CD4-positive, alpha-beta T cell treated with Interleukin-10 for 1 hour (primary cell): Measurements from ENCODE around the gene KIF26B.

Source experiments
- DNase-seq: peaks from one replicate; pipeline ENCODE4 v3.0.0-alpha.2; 2020

KIF26B gene

DNA sequence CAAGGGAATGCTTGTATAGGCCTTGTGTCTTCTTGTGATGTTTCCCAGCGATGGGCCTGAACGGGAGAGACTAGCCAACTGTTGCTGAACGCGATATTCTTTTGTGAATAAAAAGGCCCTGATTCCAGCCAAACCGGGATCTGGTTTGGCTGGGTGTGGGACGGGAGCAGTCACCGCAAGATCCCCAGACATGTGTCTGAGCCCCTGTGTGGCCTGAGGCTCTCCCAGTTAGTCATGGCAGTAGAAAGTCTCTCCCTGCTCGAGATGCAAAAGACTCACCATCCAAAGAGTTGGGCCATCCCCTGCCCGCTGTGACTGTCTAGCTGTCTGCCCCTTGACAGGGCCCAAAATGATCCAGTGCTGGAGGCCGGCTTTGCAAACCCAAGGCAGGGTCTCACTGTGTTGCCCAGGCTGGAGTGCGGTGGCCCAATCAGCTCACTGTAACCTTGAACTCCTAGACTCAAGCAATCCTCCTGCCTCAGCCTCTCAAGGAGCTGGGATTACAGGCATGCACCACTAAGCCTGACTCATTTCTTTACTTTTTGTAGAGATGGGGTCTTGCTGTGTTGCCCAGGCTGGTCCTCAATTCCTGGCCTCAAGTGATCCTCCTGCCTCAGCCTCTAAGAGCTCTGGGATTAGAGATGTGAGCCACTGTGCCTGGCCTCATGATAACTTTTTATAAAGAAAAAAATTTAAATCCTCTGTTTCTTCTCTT lies 56.4 kb downstream of the KIF26B start:
- no peak for DNase-seq

DNA sequence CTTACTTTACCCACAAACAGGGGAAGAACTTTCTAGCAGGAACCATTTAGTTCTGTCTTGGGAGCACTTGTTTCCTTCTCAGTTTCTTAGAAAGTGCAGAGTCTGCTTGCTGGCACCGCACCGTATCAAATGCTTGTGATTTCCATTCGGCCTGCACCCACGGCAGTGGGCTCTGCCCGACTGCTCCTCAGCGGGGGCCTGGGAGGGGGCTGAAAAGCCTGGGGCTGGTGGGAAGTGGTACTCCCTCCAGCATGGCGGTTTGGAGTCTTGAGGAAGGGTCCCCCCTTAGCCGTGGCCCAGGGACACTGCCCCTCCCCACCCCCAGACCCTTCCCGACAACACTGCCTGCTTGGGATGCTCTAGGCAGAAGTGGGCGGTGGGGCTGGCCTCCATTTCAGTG lies 57.0 kb downstream of the KIF26B start:
- no peak for DNase-seq

- DNase-seq: no peak
These were observed 57.5 kb downstream of the KIF26B start for GRCh38 chr1:245212221-245212710.

DNA sequence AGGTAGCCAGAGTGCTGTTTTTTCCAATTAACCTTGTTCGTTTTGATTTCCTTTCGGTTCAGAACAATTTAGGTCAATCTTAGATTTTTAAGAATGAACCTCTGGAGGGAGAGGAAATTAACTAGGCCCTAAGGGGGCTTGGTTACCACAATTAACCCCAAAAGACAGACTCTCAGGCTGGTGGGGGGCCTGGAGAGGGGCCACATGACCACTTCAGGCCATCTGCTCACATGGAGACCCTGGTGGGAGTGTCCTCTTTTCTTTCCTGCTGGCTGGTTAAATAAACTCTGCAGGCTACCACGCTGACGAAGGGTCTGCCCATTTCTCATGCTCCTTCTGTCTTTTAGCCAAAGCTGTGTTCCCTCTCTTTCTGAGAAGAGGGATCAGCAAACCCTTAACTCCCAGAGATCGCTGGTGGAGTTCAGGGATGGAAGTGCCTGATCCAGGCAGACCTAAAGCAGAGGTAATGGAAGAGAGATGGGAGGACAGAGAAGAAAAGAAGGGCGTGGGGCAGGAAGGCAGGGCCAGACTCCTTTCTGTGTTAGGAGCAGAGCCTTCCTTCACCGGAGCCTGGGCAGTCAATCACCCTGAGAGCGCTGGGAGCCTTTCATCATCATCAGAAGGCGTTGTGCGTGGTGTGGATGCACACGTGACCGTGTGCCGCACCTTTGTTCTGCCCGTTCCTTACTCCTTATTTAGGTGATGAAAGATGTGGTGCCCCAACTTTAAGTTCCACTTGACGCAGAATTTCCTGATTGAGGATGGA lies 58.5 kb downstream of the KIF26B start:
- no peak for DNase-seq

- DNase-seq: no peak
These were observed 60.3 kb downstream of the KIF26B start for GRCh38 chr1:245215071-245215470.

GRCh38 chr1:245216366-245217115 lies 61.8 kb downstream of the KIF26B start:
- no peak for DNase-seq

DNA sequence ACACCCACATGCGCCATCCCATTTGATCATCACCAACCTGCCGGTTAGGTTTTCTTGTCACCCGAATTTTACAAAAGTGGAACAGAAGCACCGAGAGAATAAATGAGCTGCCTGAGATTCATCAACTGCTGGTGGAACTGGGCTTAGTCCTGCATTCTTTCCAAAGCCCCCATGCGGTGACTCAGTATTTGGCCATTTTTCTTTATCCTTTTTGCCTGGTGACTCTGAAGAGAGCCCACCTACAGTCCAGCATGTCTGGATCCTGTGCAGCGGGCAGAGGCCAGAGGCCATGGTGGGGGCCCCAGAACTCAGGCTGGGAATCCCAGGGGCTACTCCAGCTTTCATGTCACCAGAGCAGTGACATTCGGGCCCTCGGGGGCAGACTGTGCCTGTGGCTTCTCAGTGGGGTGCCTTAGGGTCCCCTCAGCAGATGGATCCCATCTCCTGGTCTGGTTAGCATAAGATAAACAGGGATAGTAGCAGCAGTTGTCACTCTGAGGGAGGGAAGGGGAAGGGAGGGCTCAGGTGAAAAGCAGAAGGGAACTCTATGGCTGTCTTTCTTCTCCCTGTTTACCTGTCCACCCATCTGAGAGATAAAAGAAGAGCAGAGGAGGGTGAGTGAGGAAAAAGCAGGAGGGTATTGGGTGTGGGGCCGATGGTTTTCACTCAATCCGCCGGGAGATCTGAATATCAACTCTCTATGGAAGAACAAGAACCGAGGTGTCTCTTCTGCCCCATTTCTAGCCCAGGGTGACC lies 63.2 kb downstream of the KIF26B start:
- DNase-seq: no peak

DNA sequence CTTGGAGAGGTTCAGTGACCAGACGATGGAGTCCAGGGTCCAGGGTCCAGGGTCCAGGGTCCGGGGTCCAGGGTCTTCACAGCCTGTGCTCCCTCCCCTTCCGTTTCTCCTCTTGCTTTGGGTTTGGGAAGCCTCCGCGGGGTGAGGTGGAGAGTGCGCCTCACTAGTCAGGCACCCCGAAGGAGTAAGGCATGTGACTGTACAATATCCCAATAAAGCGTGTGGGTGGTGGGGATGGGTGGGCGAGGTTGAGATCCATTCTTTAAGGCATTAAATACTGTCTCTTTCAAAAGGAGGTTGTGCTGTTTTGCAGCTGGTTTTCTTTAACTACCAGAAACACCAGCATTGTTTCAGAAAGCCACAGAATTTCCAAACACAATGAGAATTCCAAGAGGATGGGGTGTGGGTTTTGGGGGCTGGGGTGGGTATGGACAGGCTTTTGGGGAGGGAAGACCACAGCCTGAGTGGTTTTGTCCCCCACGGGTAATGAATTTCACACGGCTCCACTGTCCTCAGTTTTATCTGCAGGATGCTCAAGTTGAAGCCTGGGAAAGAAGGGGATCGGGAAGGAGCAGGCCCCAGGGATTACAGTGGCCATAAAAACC lies 65.7 kb downstream of the KIF26B start:
- DNase-seq: no peak

DNA sequence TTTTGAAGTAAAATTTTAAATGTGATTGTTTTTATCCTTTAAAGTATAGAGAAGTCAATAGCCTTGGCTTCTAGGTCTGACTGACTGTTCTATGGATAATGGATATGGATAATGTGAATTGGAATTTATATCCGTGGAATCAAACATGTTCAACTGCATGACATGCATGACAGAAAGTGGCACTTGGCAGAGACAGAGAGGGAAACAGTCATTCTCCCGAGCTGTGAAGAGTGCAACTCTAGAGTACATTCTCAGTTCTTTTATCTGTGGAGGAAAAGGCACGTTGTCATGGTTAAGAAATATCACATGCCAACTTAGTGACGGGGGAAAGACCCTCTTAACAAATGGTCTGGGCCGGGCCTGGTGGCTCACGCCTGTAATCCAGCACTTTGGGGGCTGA lies 67.0 kb downstream of the KIF26B start:
- no peak for DNase-seq

- no peak for DNase-seq
These were observed 68.3 kb downstream of the KIF26B start for GRCh38 chr1:245222931-245223595.

- DNase-seq: no peak
These were observed 70.8 kb downstream of the KIF26B start for GRCh38 chr1:245225322-245226202.

- DNase-seq: no peak
These were observed 71.4 kb downstream of the KIF26B start for GRCh38 chr1:245226203-245226499.

DNA sequence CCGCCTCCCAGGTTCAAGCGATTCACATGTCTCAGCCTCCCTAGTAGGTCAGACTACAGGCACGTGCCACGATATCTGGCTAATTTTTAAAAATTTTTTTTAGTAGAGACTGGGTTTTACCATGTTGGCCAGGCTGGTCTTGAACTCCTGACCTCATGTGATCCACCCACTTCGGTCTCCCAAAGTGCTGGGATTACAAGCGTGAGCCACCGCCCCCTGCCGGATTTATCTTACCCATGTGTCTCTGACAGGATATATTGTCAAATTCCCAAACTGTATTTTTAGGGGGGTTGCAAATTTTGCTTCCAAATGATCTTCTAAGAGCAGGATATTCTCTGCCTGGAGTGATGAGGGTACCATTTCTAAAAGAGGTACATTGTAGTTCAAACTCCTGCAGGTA lies 74.3 kb downstream of the KIF26B start:
- DNase-seq: no peak

DNA sequence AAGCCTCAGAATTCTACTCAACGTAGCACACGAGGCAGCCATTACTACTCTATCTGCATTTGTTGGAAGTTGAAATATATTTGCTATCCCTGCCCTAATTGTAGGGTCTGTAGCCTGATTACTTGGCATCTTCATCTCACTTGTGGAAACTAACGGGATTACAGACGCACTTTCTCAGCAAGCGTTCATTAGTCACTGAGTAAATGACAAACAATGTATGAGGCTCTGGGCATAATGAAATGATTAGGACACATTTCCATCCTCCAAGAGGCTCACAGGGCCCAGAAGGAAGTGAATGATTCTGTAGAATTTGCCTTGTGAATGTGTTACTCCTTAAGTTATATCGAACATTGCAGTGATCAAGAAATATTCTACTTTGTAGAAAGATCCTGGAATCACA lies 78.1 kb downstream of the KIF26B start:
- no peak for DNase-seq

DNA sequence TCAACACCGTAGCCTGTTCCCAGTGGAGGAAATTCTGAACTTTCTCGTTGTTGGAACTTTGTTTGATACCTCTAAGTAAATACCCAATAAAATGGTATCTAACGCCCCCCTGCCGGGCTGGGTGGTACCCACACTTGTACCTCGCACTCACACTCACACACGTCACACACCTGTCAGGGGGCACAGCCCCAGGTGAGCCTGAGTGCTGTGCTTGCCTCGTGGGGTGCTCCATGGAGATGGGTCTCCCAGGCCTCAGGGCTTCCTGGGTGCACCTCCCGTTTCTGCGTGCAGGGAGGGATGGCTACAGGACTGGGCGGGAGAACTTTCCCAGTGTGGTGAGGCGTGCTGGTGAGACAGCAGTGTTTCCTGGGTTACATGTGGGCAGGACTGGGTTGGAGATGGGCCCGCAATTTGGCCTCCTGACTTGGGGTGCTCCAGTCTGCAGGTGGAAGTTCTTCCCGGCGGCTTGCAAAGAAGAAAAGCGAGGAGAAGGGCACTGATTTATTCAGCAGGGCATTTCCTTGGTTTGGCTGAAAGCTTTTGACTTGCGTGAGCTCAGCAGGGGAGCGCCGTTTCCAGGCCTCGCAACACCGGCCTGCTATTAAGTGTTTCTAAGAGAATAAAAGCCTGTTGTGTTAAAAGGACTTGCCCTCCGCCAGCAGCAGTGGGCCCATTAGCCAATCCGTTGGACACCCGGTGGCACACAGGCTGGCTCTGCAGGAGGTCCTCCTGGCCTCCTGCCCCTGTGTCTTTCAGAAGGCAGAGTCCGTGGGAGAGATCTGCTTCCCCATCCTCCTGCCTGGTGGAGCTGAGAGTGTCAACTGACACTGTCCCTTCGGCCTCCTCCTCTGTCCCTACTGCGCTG lies 79.7 kb downstream of the KIF26B start:
- no peak for DNase-seq

GRCh38 chr1:245235156-245235555 lies 80.4 kb downstream of the KIF26B start:
- no peak for DNase-seq

DNA sequence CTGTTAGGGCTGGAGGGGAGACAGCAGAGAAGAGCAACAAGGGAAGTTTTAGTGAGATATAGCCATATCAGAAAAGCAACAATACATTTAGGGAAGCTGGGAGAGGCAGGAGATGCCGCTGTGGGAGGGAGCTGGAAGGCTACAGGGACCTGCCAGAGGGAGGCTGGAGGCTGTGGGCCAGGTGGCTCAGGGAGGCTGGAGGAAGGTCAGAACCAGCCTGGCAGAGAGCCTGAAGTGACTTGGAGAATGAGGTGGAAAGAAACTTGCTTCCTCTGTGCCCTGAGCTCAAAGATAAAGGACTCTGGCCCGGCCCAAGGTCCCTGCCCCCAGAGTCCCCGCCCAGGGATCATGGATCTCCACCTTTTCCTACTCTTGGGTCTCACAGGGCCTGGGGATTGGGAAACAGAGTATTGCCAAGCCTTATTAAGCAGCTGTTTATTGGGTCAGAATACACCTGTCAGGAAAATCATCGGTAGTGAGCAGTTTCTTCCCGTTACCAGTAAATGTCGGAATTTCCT lies 85.9 kb downstream of the KIF26B start:
- DNase-seq: no peak

GRCh38 chr1:245241526-245242130 lies 86.8 kb downstream of the KIF26B start:
- no peak for DNase-seq

DNA sequence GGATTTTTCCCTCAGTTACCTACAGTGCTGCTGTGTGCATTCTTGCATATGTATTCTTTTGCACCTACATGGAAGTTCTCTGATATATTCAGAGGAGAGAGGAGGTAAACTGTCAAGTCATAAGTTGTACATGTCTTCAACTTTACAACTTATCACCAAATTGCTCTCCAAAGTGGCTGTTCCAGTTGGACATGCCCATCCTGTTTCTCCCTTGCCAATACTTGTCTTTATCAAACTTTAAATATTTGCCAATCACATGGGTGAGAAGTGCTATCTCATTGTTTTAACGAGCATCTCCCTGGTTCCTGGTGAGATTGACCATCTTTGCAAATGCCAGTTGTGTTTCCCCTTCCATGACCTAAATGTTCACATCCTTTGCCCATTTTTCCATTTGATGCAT lies 88.2 kb downstream of the KIF26B start:
- DNase-seq: no peak
